PFSK-1 (cell line): ENCODE results near the gene HPS4.

ENCODE experiments used
- FOXP2 ChIP-seq: optimal IDR thresholded peaks from 2 replicates; pipeline ENCODE3; 2011; ENCODE audit warnings: borderline replicate concordance, control low read depth, inconsistent platforms; ENCODE audit not compliant: insufficient read depth; ENCODE audit errors: extremely low read length, extremely low read depth
- POLR2AphosphoS5 ChIP-seq: IDR thresholded peaks from 2 replicates; pipeline ENCODE4 v1.6.1; 2012; ENCODE audit warnings: low read depth, mild to moderate bottlenecking, control low read depth, low read length, moderate library complexity
- SIN3A ChIP-seq: IDR thresholded peaks from 2 replicates; pipeline ENCODE4 v1.6.1; 2012; ENCODE audit warnings: mild to moderate bottlenecking, low read length, moderate library complexity, borderline replicate concordance; ENCODE audit not compliant: insufficient read depth
- TAF1 ChIP-seq: IDR thresholded peaks from 2 replicates; pipeline ENCODE4 v1.6.1; 2012; ENCODE audit warnings: low read length, control low read depth, borderline replicate concordance; ENCODE audit not compliant: insufficient read depth
- TF ChIP-seq, protein P1 (sequence below), 2 experiments: IDR thresholded peaks; 2 replicates each; pipeline versions ENCODE4 v1.6.1 to v1.8.0; 2011 to 2012; ENCODE audit warnings: low read depth in 2 of 2, low read length in 2 of 2, control low read depth in 1 of 2, inconsistent platforms in 1 of 2, mild to moderate bottlenecking in 1 of 2, moderate library complexity in 1 of 2; ENCODE audit not compliant: insufficient read depth in 1 of 2

HPS4 gene

DNA sequence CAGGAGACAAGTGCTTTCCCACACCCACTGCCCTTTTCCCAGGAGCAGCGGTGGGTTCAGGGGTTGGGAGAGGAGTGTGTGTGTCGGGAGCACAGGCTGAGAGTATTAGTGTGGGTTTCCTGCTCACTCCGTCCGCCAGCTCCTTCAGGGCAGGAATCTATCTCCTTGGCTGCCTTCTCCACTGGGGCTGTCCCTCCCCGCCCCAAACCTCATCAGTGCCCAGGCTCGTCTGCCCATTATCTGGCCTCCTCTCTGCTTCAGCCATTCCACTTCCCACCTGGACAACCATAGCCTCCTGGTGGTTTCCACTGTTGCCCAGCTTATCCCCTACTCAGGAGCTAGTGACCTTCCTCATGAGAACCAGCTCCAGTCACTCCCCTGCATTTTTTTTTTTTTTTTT, 34.6 kb downstream of the HPS4 start:
- TF ChIP-seq POLR2AphosphoS5: no peak
- TF ChIP-seq, protein P1, sequence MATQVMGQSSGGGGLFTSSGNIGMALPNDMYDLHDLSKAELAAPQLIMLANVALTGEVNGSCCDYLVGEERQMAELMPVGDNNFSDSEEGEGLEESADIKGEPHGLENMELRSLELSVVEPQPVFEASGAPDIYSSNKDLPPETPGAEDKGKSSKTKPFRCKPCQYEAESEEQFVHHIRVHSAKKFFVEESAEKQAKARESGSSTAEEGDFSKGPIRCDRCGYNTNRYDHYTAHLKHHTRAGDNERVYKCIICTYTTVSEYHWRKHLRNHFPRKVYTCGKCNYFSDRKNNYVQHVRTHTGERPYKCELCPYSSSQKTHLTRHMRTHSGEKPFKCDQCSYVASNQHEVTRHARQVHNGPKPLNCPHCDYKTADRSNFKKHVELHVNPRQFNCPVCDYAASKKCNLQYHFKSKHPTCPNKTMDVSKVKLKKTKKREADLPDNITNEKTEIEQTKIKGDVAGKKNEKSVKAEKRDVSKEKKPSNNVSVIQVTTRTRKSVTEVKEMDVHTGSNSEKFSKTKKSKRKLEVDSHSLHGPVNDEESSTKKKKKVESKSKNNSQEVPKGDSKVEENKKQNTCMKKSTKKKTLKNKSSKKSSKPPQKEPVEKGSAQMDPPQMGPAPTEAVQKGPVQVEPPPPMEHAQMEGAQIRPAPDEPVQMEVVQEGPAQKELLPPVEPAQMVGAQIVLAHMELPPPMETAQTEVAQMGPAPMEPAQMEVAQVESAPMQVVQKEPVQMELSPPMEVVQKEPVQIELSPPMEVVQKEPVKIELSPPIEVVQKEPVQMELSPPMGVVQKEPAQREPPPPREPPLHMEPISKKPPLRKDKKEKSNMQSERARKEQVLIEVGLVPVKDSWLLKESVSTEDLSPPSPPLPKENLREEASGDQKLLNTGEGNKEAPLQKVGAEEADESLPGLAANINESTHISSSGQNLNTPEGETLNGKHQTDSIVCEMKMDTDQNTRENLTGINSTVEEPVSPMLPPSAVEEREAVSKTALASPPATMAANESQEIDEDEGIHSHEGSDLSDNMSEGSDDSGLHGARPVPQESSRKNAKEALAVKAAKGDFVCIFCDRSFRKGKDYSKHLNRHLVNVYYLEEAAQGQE (IDR thresholded peaks at IDR 0.05; ENCODE audit: insufficient read depth in 1 of 2, low read depth in 2 of 2, low read length in 2 of 2): no peak
- TF ChIP-seq TAF1: no peak
- TF ChIP-seq FOXP2: no peak
- no peak for TF ChIP-seq SIN3A

DNA sequence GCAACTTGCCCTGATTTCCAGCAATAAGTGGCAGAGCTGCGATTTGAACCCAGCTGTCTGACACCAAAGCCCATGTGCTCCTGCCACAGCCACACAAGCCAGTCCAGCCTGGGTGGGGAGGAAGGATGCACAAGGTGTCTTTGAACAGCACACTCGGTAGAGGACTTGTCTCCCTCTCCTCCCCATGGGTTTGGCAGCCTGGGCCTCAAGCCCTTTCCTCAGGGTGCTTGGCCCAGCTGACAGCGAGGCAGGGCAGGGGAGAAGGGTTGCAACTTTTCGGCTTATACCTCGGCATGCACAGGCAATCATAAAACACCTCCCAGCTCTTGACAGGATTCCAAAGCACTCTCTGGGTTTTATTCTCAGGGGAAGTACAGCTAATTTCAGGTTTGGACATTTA, 35.2 kb downstream of the HPS4 start:
- TF ChIP-seq TAF1 (no peak), FOXP2 (no peak), SIN3A (no peak), POLR2AphosphoS5 (no peak)
- TF ChIP-seq, protein P1 (IDR thresholded peaks at IDR 0.05; ENCODE audit: insufficient read depth in 1 of 2, low read depth in 2 of 2, low read length in 2 of 2): no peak

DNA sequence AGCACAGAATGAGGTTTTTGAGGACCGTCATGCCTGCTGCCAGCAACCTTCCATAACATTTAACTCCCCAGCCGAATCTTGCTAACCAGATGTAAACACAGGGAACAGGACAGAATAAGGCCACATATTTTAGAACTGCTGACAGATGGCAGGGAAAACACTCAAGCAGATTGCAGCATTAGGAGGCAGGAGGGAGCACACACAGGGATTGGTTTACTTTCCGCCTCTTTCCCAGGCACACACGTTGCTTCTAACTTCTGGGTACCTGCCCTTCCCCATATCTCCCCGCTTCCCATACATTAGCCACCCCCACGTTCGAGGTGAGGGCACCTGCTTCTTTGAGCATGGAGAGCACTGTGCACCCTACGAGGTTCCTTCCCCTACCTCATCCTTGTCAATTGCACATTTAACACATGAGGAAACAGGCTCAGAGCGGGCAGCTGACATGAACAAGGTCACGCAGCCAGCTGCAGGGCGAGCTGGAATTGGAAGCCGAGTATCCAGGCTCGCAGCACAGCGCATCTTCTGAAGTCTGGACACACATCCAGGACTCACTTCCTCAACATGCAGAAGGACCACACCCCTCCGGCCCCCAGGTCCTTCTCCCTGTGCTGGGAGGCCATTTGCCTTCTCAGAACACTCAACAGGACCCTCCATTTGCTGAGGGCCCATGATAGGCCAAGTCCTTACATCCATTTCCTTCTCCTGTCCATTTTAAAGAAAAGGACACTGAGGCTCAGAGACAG, 35.8 kb downstream of the HPS4 start:
- TF ChIP-seq SIN3A (no peak), TAF1 (no peak), POLR2AphosphoS5 (no peak), FOXP2 (no peak)
- TF ChIP-seq, protein P1 (IDR thresholded peaks at IDR 0.05; ENCODE audit: insufficient read depth in 1 of 2, low read depth in 2 of 2, low read length in 2 of 2): no peak

DNA sequence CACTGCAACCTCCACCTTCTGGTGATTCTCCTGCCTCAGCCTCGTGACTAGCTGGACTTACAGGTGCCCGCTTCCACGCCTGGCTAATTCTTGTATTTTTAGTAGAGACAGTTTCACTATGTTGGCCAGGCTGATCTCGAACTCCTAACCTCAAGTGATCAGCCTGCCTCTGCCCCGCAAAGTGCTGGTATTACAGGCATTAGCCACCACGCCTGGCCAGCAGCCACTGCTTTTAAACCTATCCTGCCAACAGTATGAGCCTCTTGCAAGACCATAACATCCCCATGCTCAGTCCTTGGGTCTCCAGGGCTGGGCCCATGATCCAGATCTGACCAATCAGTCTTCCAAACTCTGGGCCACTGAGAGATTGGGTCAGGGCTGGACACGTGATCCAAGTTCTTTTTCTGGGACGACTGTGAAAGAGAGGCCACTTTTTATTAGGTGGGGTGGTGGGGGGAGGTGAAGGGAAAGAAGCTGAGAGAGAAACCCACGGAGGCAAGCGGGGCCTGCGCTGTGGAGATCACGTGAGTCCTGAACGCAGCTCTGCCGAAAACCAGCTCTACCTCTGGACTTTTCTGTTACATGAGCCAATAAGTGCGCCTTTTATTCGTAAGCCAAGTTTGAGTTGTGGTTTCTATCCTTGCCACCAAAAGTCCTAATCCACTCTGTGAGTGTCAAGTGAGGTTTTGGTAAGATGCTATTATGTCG, 36.6 kb downstream of the HPS4 start:
- no peak for TF ChIP-seq POLR2AphosphoS5
- no peak for TF ChIP-seq TAF1
- TF ChIP-seq FOXP2: no peak
- no peak for TF ChIP-seq SIN3A
- TF ChIP-seq, protein P1 (IDR thresholded peaks at IDR 0.05; ENCODE audit: insufficient read depth in 1 of 2, low read depth in 2 of 2, low read length in 2 of 2): no peak
